Measurements from ENCODE around the gene CABCOCO1. TPM values are rescaled to one million over a fixed set of nuclear protein-coding genes. Genes with fewer than 3 reads are reported as not detected.

The CABCOCO1 gene
- total and polyA plus RNA-seq, 10 of the 15 experiments (the other 5 are each of a cell fraction or from before 2014, with no cell fraction given) = not detected

DNA sequence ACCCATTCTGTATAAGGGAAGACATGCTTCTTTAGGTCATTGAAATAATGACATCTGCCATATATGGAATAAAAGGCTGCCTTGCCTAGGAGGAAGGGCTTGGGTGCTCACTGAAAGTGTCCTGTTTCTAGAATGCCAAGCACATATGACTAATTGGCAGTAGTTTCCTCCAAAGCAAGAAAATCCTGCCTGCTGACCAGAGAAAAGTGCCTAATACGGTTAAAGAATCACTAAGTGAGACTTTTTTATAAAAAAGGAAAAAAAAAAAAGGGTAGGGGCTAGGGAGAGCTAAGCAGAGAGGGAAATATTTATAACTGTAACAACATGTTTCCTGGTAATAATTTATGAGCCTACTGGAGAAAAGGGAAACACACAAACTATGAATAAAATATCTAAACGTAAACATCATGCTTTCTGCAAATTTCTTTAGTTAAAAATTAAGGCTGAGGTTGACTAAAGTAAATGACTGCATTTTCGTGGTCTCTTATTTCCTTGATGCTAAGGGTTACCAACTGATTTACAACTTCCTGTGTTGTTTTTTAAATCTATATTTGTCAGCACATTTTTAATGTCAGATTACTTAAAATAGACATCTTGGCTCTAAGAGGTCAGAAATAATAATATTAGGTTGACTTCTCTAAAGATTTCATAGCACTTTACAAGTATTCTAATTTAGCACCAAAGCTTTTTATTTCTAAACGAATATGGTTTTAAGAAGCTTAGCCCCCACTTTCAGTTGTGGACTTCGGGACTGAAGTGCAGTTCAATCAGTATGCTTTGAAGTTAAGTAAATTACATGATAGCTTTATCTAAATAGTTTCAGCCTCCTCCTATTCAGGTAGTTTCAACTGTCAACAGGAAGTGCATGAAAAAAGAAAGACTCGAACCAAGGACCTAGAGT, 89.6 kb downstream of the CABCOCO1 start:
- in situ Hi-C loops (cut with MboI) = no loop called here
- H3K9me3 ChIP-seq (replicated peaks; ENCODE audit: control insufficient read depth, insufficient read depth, low read length) = no peaks in the 10 kb centered on the region
- WGBS (ENCODE audit: insufficient coverage, insufficient replicate concordance, low lambda C conversion rate, missing lambda C conversion rate) = 21% methylated on average over 6 of the region's 6 CpGs
- no peaks in the 10 kb centered on the region for H3K36me3 ChIP-seq (ENCODE audit: control insufficient read depth in 2 of 2, insufficient read depth in 2 of 2, low read length in 1 of 2)
- H4K20me1 ChIP-seq (ENCODE audit: control insufficient read depth, insufficient read depth) = no peaks in the 10 kb centered on the region
- CTCF ChIA-PET = interaction anchor here (0.7 to 3.4 kb wide), 10 partner anchors 9 to 493 kb away, joined by 3 to 23 read pairs (median 7); partner anchors contain the start of gene ARID5B
- POLR2A ChIA-PET = interaction anchor here (0.6 kb wide), 1 partner anchor 149 kb away, joined by 3 read pairs; no protein-coding TSS in a partner anchor
- H3K9ac ChIP-seq (ENCODE audit: control insufficient read depth, insufficient read depth, low read length) = no peak overlapping the region
- peak overlapping the region; percentile 27; the same call in 1 of the 2 replicates for H3K4me2 ChIP-seq (ENCODE audit: control insufficient read depth, insufficient read depth)
- SMC1A ChIA-PET (ENCODE audit: uncharacterized antibody, unreplicated experiment) = interaction anchor here (1.3 to 1.7 kb wide), 4 partner anchors 150 to 496 kb away, joined by 4 to 14 read pairs (median 7); no protein-coding TSS in a partner anchor
- H3K4me3 ChIP-seq = no peak overlapping the region
- peak; percentile 78 for FAIRE-seq
- no peaks in the 10 kb centered on the region for H3K27me3 ChIP-seq (replicated peaks in 1 of 2; ENCODE audit: control insufficient read depth in 2 of 2, insufficient read depth in 2 of 2, low read length in 1 of 2)
- intact Hi-C loops (cut with micrococcal nuclease; ENCODE audit: unreplicated experiment) = loop anchor here (5.0 to 10.0 kb wide), 2 partner anchors 65 to 282 kb away; no protein-coding TSS in a partner anchor
- RAD21 ChIA-PET (ENCODE audit: unreplicated experiment) = interaction anchor here (1.1 to 2.2 kb wide), 3 partner anchors 286 to 492 kb away, joined by 3 to 6 read pairs (median 5); no protein-coding TSS in a partner anchor
- BruUV-seq (replicated peaks) = no TSS peak
- peaks cover 13% of the 10 kb centered on the region for H3K4me1 ChIP-seq (ENCODE audit: control insufficient read depth, insufficient read depth, low read length)
- DNase-seq (ENCODE audit: low read depth, low spot score) = no peak
- TF ChIP-seq CTCF (IDR thresholded peaks at IDR 0.05 in 2 of 3, conservative IDR thresholded peaks at IDR 0.05 in 1 of 3; ENCODE audit: control insufficient read depth in 2 of 3, extremely low read depth in 1 of 3, insufficient read depth in 1 of 3, low read depth in 3 of 3, low read length in 3 of 3) = no peak
- no peak for TF ChIP-seq CBX5 (IDR thresholded peaks at IDR 0.05; ENCODE audit: low read depth)
- no peak for TF ChIP-seq TBL1XR1 (IDR thresholded peaks at IDR 0.05; ENCODE audit: low read depth, low read length)
- TF ChIP-seq, protein P1, sequence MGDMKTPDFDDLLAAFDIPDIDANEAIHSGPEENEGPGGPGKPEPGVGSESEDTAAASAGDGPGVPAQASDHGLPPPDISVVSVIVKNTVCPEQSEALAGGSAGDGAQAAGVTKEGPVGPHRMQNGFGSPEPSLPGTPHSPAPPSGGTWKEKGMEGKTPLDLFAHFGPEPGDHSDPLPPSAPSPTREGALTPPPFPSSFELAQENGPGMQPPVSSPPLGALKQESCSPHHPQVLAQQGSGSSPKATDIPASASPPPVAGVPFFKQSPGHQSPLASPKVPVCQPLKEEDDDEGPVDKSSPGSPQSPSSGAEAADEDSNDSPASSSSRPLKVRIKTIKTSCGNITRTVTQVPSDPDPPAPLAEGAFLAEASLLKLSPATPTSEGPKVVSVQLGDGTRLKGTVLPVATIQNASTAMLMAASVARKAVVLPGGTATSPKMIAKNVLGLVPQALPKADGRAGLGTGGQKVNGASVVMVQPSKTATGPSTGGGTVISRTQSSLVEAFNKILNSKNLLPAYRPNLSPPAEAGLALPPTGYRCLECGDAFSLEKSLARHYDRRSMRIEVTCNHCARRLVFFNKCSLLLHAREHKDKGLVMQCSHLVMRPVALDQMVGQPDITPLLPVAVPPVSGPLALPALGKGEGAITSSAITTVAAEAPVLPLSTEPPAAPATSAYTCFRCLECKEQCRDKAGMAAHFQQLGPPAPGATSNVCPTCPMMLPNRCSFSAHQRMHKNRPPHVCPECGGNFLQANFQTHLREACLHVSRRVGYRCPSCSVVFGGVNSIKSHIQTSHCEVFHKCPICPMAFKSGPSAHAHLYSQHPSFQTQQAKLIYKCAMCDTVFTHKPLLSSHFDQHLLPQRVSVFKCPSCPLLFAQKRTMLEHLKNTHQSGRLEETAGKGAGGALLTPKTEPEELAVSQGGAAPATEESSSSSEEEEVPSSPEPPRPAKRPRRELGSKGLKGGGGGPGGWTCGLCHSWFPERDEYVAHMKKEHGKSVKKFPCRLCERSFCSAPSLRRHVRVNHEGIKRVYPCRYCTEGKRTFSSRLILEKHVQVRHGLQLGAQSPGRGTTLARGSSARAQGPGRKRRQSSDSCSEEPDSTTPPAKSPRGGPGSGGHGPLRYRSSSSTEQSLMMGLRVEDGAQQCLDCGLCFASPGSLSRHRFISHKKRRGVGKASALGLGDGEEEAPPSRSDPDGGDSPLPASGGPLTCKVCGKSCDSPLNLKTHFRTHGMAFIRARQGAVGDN (IDR thresholded peaks at IDR 0.05) = no peak
- no peak for TF ChIP-seq RELB (IDR thresholded peaks at IDR 0.05; ENCODE audit: low read depth)
- TF ChIP-seq ASH2L (IDR thresholded peaks at IDR 0.05; ENCODE audit: borderline replicate concordance, low read depth) = no peak
- TF ChIP-seq HCFC1 (IDR thresholded peaks at IDR 0.05; ENCODE audit: low read length) = no peak
- no peak for TF ChIP-seq MTA2 (IDR thresholded peaks at IDR 0.05; ENCODE audit: low read depth)
- TF ChIP-seq SMARCA5 (IDR thresholded peaks at IDR 0.05) = no peak
- no peak for TF ChIP-seq MYB (IDR thresholded peaks at IDR 0.05; ENCODE audit: borderline replicate concordance, low read depth, low read length)
- no peak for TF ChIP-seq HDAC6 (IDR thresholded peaks at IDR 0.05; ENCODE audit: unreplicated experiment)
- no peak overlapping the region for H3K27ac ChIP-seq (ENCODE audit: control insufficient read depth, insufficient read depth)
- H3K79me2 ChIP-seq (ENCODE audit: control insufficient read depth, insufficient read depth, low read length) = no peaks in the 10 kb centered on the region
- H2AFZ ChIP-seq (ENCODE audit: control insufficient read depth, low read depth, low read length) = peak overlapping the region; percentile 59
- peak; percentile 79 for ATAC-seq
